Muscle of leg (tissue), 11 donors: ENCODE measurements around the gene PEF1. TPM values are rescaled to one million over a fixed set of nuclear protein-coding genes. Genes with fewer than 3 reads are reported as not detected.

Experiments used
- DNase-seq: peaks from one replicate; pipeline ENCODE4 v3.0.0; 2013
- H3K27ac ChIP-seq: one replicate; pipeline ENCODE4 v1.5.1; 2013; ENCODE audit warnings: mild to moderate bottlenecking, low read length, control low read depth
- H3K27me3 ChIP-seq: one replicate; pipeline ENCODE4 v1.6.1; 2013; ENCODE audit warnings: low read length; ENCODE audit not compliant: control insufficient read depth, insufficient read depth
- H3K36me3 ChIP-seq: one replicate; pipeline ENCODE4 v1.6.1; 2013; ENCODE audit warnings: low read length; ENCODE audit not compliant: control insufficient read depth, insufficient read depth
- H3K4me1 ChIP-seq: one replicate; pipeline ENCODE4 v1.6.1; 2013; ENCODE audit warnings: low read length; ENCODE audit not compliant: control insufficient read depth, insufficient read depth
- H3K4me3 ChIP-seq: one replicate; pipeline ENCODE4 v1.5.1; 2013; ENCODE audit warnings: low read length, control low read depth
- H3K9me3 ChIP-seq: replicated peaks from 2 replicates; pipeline ENCODE4 v1.6.1; 2013; ENCODE audit warnings: low read depth, low read length; ENCODE audit not compliant: control insufficient read depth
- WGBS: methylation state at CpG from one replicate; pipeline ENCODE4 v1.1.5; 2013; ENCODE audit warnings: missing lambda C conversion rate; ENCODE audit not compliant: insufficient coverage; 5-methylcytosine and 5-hydroxymethylcytosine counted together
- polyA plus RNA-seq, 8 donors: library from polyadenylated mRNA; unstranded; fragments of 120-200 nt; gene quantifications; one replicate each; pipeline versions ENCODE4 v1.2.1 to v1.2.3, GENCODE V29; 2013; ENCODE audit warnings: inconsistent platforms in 1 of 8, low replicate concordance in 1 of 8; ENCODE audit not compliant: insufficient read length in 8 of 8, insufficient read depth in 1 of 8
- total RNA-seq: library from RNA; stranded (reverse); fragments of 120-200 nt; gene quantifications from one replicate; pipeline ENCODE4 v1.2.4, GENCODE V29; 2013

Gene PEF1
- total and polyA plus RNA-seq, 9 donors, result 34.2 to 46.6 (median 42.2) TPM

DNA sequence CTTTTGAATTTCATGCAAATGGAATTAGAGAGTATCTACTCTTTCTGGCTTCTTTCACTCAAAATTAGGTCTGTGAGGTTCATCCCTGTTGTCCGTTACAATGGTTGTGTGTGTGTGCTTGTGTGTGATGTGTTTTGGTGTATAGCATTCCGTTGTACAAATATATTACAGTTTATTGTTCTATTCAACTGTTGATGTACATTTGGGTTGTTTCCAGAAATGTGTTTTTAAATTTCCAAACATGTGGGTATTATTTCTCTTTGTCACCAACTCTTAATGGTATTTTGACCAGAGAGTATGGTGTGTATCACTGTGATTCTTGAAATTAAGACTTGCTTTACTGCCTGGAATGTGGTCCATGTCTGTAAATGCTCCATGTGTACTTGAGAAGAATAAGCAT lies 44.0 kb downstream of the PEF1 start:
- Histone ChIP-seq H3K27ac (no peak overlapping the region), H3K36me3 (no peaks in the 10 kb centered on the region), H3K4me3 (no peak overlapping the region), H3K4me1 (no peaks in the 10 kb centered on the region), H3K27me3 (no peaks in the 10 kb centered on the region), H3K9me3 (no peaks in the 10 kb centered on the region)
- no peak for DNase-seq
- WGBS, result no CpG with 5 or more reads among the region's 2 CpGs

DNA sequence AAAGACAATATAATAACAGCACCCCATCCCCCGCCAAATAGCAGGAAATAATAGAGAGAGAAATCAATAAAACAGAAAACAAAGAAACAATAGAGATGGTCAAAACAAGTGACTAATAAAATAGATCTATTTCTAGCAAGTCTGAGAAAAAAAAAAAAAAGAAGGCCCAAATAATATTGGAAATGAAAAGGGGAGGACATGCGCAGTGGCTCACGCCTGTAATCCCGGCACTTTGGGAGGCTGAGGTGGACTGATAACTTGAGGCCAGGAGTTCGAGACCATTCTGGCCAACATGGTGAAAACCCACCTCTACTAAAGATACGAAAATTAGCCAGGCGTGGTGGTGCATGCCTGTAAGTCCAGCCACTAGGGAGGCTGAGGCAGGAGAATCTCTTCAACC lies 45.7 kb downstream of the PEF1 start:
- no CpG with 5 or more reads among the region's 7 CpGs for WGBS
- H3K27ac ChIP-seq, result no peak overlapping the region
- H3K4me1 ChIP-seq, result no peaks in the 10 kb centered on the region
- no peak overlapping the region for H3K4me3 ChIP-seq
- H3K36me3 ChIP-seq, result no peaks in the 10 kb centered on the region
- no peaks in the 10 kb centered on the region for H3K9me3 ChIP-seq
- DNase-seq, result no peak
- no peaks in the 10 kb centered on the region for H3K27me3 ChIP-seq

DNA sequence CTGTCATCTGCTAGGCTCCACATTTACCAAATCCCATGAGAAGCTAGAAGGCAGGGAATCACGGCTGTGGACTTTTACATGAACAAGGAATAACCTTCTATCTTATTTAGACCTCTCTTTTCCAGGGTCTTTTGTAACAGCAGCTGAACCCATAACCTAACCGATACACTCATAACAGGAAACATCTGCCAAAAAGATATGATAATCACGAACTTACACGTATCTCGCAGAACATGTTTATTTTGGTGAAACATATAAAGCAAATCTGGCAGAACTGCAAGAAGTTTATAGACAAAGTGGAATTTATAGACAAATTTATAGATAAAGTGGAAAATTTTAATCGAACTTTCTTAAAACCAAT lies 48.0 kb downstream of the PEF1 start:
- 0% methylated on average over 1 of the region's 6 CpGs for WGBS
- H3K27ac ChIP-seq, result no peak overlapping the region
- no peak overlapping the region for H3K4me3 ChIP-seq
- H3K9me3 ChIP-seq, result no peaks in the 10 kb centered on the region
- H3K4me1 ChIP-seq, result peaks cover 4% of the 10 kb centered on the region
- H3K36me3 ChIP-seq, result no peaks in the 10 kb centered on the region
- no peak for DNase-seq
- H3K27me3 ChIP-seq, result no peaks in the 10 kb centered on the region

DNA sequence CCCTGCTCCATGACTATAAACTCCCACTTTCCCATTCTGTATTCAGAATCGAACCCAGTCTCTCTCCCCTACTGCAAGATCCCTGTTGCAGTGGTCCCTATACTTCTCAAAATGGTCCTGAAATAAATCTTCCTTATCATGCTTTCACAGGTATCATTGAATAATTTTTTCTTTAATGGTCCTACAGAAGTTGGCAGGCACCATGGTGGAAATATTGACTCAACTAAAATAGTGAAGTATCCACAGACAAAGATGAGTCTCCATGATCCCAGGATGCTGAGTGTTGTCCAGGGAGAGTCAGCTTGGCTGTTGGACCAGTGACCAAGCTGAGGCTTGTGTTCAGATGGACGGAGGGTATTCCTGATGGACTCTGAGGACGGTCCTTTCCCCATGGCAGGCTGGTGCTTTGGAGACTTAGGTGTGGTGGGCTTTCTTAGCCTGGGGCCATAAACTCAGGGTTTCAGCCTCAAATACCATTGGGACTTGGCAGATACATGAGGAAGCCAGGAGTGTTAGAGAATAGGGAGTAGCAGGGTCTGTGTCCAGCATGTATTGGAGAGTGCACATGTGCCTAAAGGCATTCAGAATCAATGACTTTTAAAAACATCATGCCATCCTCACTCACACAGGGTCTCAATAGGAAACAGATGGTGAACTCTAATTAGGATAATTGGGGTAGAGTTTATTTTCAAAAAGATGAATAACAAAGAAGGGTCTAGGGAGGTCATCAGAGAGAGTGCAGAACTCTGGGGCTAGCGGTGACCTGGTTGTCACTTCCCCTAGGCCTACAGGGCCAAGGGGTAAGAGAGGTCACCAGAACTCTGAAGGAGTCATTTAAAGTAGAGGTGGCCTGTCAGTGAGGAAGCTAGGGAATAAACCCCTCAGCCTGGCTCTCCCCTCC lies 48.6 kb downstream of the PEF1 start:
- 75% methylated on average over 3 of the region's 4 CpGs for WGBS
- no peaks in the 10 kb centered on the region for H3K36me3 ChIP-seq
- DNase-seq, result no peak
- no peak overlapping the region for H3K27ac ChIP-seq
- no peak overlapping the region for H3K4me3 ChIP-seq
- peaks cover 4% of the 10 kb centered on the region for H3K4me1 ChIP-seq
- H3K27me3 ChIP-seq, result no peaks in the 10 kb centered on the region
- no peaks in the 10 kb centered on the region for H3K9me3 ChIP-seq

DNA sequence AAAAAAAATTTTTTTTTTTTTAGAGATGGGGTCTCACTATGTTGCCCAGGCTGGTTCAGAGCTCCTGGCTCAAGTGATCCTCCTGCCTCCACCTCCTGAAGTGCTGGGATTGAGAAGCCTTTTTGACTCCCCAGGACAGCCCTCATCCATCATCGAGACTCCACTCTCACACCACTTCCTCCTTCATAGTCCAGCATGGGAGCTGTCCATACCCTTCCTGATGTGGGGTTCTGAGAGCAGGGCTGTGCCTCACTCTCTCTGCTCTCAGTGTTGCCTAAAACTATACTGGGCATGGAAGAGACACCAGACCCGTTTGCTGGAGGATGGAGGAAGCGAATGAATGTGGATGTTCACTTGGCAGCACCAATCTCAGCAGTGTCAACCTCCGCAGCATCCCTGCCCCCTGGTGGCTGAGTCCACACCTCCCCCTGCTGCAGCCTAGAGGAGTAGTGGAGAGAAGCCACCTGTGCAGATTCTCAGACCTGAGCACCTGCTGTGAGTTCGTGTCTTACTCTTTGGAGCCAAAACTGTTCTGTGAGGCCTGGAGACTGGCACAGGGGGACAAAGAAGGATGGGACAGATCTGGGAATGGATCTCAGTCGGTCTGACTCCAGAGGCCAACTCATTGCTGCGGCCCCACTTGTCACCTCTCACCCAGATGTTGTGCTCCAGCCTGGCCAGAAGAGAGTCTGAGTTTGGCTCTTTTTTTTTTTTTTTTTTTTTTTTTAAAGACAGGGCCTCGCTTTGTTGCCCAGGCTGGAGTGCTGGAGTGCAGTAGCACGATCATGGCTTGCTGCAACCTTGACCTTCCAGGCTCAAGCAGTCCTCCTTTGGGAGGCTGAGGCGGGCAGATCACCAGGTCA lies 50.7 kb downstream of the PEF1 start:
- Histone ChIP-seq H3K27ac (no peak overlapping the region), H3K4me3 (no peak overlapping the region), H3K9me3 (no peaks in the 10 kb centered on the region), H3K27me3 (peaks cover 9% of the 10 kb centered on the region), H3K36me3 (no peaks in the 10 kb centered on the region), H3K4me1 (peaks cover 4% of the 10 kb centered on the region)
- peak; percentile 43 for DNase-seq
- 34% methylated on average over 6 of the region's 10 CpGs for WGBS

DNA sequence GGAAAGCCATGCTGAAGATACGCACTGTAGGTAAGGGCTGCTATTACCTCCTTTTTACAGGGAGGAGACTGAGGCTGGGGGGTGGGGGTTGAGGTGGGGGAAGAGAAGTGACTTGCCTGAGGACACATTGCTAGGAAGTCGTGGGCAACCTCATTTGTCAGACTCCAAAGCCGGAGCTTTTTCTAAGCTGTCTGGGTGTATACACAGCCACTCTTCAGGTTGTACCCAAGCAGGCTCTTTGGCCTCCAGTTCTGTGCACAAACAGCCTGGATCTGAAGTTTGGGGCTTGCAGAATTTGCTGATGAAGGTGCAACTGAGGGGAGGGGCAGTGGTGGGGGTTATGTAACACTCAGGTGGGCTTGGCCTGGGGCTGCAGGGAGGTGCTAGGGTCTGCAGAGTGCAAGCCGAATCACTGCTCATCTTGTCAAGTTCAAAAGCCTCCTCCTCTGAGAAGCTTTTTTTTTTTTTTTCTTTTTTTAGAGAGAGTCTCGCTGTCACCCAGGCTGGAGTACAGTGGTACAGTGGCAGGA lies 51.5 kb downstream of the PEF1 start:
- H3K36me3 ChIP-seq, result no peaks in the 10 kb centered on the region
- no peak overlapping the region for H3K27ac ChIP-seq
- H3K27me3 ChIP-seq, result peaks cover 14% of the 10 kb centered on the region
- H3K9me3 ChIP-seq, result no peaks in the 10 kb centered on the region
- H3K4me1 ChIP-seq, result peaks cover 12% of the 10 kb centered on the region
- WGBS, result 50% methylated on average over 1 of the region's 5 CpGs
- no peak overlapping the region for H3K4me3 ChIP-seq
- DNase-seq, result no peak

DNA sequence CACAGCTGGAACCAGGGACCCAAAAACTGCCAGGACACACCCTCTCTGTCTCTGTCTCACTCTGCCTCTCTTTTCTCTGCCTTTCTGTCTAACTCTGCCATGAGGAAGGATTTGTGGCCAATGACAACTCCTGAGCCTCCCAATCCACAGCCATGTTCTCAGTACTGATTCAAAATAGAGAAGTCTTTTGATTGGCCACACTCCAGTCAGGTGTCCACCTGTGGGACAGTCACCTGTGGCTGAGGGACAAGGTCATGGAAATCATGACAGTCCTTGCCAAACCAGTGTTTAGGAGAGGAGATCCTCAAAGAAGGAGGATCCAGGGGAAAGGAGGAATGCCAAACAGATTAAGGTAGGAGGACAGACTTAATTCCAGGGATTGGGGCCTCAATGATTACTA lies 52.5 kb downstream of the PEF1 start:
- Histone ChIP-seq H3K4me3 (no peak overlapping the region), H3K9me3 (no peaks in the 10 kb centered on the region), H3K27me3 (peaks cover 17% of the 10 kb centered on the region), H3K27ac (no peak overlapping the region), H3K4me1 (peaks cover 22% of the 10 kb centered on the region), H3K36me3 (no peaks in the 10 kb centered on the region)
- no peak for DNase-seq

DNA sequence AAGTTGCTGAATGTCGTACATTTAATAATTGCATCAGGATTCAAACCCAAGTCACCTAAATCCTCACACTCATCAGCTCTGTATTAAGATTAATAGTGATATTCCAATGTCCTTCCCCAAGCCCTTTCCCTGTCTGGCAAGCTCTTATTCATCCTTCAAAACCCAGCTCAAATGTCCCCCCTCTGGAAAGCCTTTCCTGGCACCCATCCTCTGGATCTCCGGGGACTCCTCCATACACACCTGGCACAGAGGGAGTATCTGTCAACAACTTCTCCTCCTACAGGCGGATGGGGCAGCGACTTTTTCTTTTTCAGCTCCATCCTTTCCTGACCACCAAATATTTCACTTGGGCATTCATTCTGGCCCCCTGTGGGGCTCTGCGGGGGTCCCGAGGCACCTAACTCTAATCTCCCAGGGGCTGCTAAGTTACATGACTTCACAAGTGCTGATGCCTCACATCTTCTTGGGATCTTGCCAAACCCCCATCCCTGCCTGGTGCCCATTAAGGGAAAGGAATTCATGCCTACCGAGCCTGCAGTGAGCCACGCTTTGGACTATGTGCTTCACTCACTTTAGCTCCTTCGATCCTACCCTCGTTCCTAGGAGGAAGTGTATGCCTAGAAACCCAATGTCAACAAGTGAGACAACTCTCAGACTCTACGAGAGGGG lies 53.1 kb downstream of the PEF1 start:
- H3K36me3 ChIP-seq, result no peaks in the 10 kb centered on the region
- H3K27ac ChIP-seq, result no peak overlapping the region
- 65% methylated on average over 7 of the region's 11 CpGs for WGBS
- peak; percentile 44 for DNase-seq
- peaks cover 27% of the 10 kb centered on the region for H3K4me1 ChIP-seq
- no peaks in the 10 kb centered on the region for H3K9me3 ChIP-seq
- no peak overlapping the region for H3K4me3 ChIP-seq
- peaks cover 17% of the 10 kb centered on the region for H3K27me3 ChIP-seq

DNA sequence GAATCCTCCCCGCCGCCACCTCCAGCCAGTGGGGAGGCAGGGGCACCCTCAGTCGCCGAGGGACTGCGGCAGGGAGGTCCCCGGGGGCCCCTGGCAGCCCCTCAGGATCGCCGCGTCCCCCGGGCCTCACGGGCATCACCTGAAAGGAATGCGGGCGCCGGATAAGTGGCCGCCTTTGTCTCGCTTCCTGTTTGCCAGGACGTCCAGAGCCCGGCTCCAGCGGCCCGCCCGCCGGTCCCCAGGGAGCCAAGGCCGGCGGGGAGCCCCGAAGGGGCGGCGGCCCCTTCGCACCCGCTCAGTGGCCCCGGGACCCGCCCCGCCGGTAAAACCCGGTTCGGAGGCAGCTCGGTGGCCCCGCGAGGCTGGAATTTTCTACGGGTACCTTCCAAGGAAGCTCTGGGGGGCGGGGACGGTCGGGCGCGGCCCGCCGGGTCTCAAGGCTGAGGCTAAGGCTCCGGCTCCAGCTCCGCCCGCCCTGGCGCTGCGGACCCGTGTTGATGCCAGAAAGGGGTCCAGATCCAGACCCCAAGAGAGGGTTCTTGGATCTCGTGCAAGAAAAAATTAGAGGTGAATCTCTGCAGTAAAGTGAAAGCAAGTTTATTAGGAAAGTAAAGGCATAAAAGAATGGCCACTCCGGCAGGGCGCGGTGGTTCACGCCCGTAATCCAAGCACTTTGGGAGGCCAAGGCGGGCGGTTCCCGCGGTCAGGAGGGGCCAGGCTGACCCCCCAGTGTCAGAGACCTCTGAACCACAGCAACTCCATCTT lies 55.7 kb downstream of the PEF1 start:
- Histone ChIP-seq H3K9me3 (no peaks in the 10 kb centered on the region), H3K4me3 (peak overlapping the region; percentile 16), H3K27ac (peak overlapping the region; percentile 56), H3K36me3 (no peaks in the 10 kb centered on the region), H3K27me3 (peaks cover 19% of the 10 kb centered on the region), H3K4me1 (peaks cover 47% of the 10 kb centered on the region)
- DNase-seq, result peak; percentile 46
- 11% methylated on average over 59 of the region's 62 CpGs for WGBS
